IMR-90 (cell line): ENCODE data around the gene ARGFX.

Source experiments
- CTCF ChIP-seq: conservative IDR thresholded peaks from 2 replicates; pipeline ENCODE4 v1.5.1; 2012; ENCODE audit warnings: mild to moderate bottlenecking, low read depth, low read length, improper control_type of control experiment
- RCOR1 ChIP-seq: IDR thresholded peaks from 2 replicates; pipeline ENCODE4 v1.6.1; 2012; ENCODE audit warnings: mild to moderate bottlenecking, low read length, improper control_type of control experiment; ENCODE audit not compliant: insufficient replicate concordance

DNA sequence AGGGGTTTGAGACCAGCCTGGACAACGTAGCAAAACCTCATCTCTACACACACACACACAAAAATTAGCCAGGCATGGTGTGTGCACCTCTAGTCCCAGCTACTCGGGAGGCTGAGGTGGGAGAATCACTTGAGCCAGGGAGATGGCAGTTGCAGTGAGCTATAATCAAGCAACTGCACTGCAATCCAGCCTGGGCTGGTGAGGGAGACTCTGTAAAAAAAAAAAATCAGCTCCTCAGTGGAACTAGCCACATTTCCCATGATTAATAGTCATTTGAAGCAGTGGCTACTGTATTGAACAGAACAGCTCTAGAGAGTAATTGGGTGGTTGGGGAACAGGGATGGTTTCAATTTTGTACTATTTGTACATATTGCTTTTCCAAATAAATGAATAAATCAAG lies 13.9 kb downstream of the ARGFX start:
- TF ChIP-seq CTCF (no peak), RCOR1 (no peak)
